Adrenal gland (tissue), 5 donors: ENCODE results near the gene AGPAT2.

Experiments used
- CTCF ChIP-seq, 6 experiments: fragments of 450-650 bp in 4 of 6; fragments of 200-600 bp in 2 of 6; sonication (generic) in 1 of 6; IDR thresholded peaks; 1 replicate in 5 of 6; 2 replicates in 1 of 6; pipeline versions ENCODE4 v1.5.1 to v1.8.0; 2016 to 2021; ENCODE audit warnings: antibody characterized with exemption in 6 of 6, mild to moderate bottlenecking in 2 of 6, moderate library complexity in 1 of 6
- POLR2A ChIP-seq, 2 donors: fragments of 450-650 bp; IDR thresholded peaks; one replicate each; pipeline ENCODE4 v1.6.1; 2017; ENCODE audit warnings: antibody characterized with exemption in 2 of 2, mild to moderate bottlenecking in 2 of 2, moderate library complexity in 1 of 2
- donor health status: DM: no; HTN: no; CAD: no.

- TF ChIP-seq CTCF (IDR thresholded peaks at IDR 0.05) (no peak), POLR2A (IDR thresholded peaks at IDR 0.05) (no peak)
Measured at GRCh38 chr9:136710543-136710942, 23.3 kb upstream of the AGPAT2 start.
